HEK293T (cell line): Measurements from ENCODE around the gene SEMA4D.

Source experiments
- CTCF ChIA-PET: fragments of 350-600 bp; formaldehyde crosslinking; extraction: SDS; loops from one replicate; lab custom pipeline; 2021; ENCODE audit warnings: antibody characterized with exemption, inconsistent platforms; lab: Yijun Ruan, JAX
- POLR2A ChIA-PET: fragments of 350-600 bp; formaldehyde crosslinking; extraction: SDS; loops from one replicate; lab custom pipeline; 2020; ENCODE audit warnings: antibody characterized with exemption, inconsistent platforms; lab: Yijun Ruan, JAX
- DNase-seq: peaks from one replicate; pipeline ENCODE4 v3.0.0; 2012; ENCODE audit warnings: mixed read lengths; ENCODE audit errors: extremely low spot score
- ARNT ChIP-seq: fragments of 450-650 bp; IDR thresholded peaks from 2 replicates; pipeline ENCODE4 v1.6.1; 2017; ENCODE audit warnings: mild to moderate bottlenecking
- BHLHE40 ChIP-seq: fragments of 450-650 bp; IDR thresholded peaks from 2 replicates; pipeline ENCODE4 v1.6.1; 2016; ENCODE audit warnings: mild to moderate bottlenecking, moderate library complexity, borderline replicate concordance
- CTBP1 ChIP-seq: fragments of 450-650 bp; IDR thresholded peaks from 2 replicates; pipeline ENCODE4 v1.6.1; 2016; ENCODE audit warnings: borderline replicate concordance
- ELF4 ChIP-seq: fragments of 450-650 bp; IDR thresholded peaks from 2 replicates; pipeline ENCODE4 v1.6.1; 2017; ENCODE audit warnings: antibody characterized with exemption
- FOXA1 ChIP-seq: fragments of 450-650 bp; IDR thresholded peaks from 2 replicates; pipeline ENCODE4 v1.6.1; 2016; ENCODE audit warnings: mild to moderate bottlenecking
- FOXK2 ChIP-seq: fragments of 450-650 bp; IDR thresholded peaks from 2 replicates; pipeline ENCODE4 v1.6.1; 2016; ENCODE audit warnings: mild to moderate bottlenecking
- FOXM1 ChIP-seq: fragments of 450-650 bp; IDR thresholded peaks from 2 replicates; pipeline ENCODE4 v1.6.1; 2017; ENCODE audit warnings: mild to moderate bottlenecking, borderline replicate concordance
- HDGF ChIP-seq: fragments of 450-650 bp; IDR thresholded peaks from 2 replicates; pipeline ENCODE4 v1.6.1; 2017; ENCODE audit warnings: antibody characterized with exemption, borderline replicate concordance
- L3MBTL2 ChIP-seq: fragments of 450-650 bp; conservative IDR thresholded peaks from 2 replicates; pipeline ENCODE4 v1.6.1; 2016; ENCODE audit warnings: mild to moderate bottlenecking
- LEF1 ChIP-seq: fragments of 450-650 bp; IDR thresholded peaks from 2 replicates; pipeline ENCODE4 v1.6.1; 2017; ENCODE audit warnings: mild to moderate bottlenecking, borderline replicate concordance
- NFRKB ChIP-seq: fragments of 450-650 bp; IDR thresholded peaks from 2 replicates; pipeline ENCODE4 v1.6.1; 2016; ENCODE audit warnings: mild to moderate bottlenecking, moderate library complexity
- PKNOX1 ChIP-seq: fragments of 450-650 bp; IDR thresholded peaks from 2 replicates; pipeline ENCODE4 v1.6.1; 2016
- SP1 ChIP-seq: fragments of 450-650 bp; IDR thresholded peaks from 2 replicates; pipeline ENCODE4 v1.6.1; 2017
- SUZ12 ChIP-seq: fragments of 450-650 bp; IDR thresholded peaks from 2 replicates; pipeline ENCODE4 v1.6.1; 2016; ENCODE audit warnings: mild to moderate bottlenecking
- TARDBP ChIP-seq: fragments of 450-650 bp; IDR thresholded peaks from 2 replicates; pipeline ENCODE4 v1.6.1; 2016
- ZNF384 ChIP-seq: fragments of 450-650 bp; IDR thresholded peaks from 2 replicates; pipeline ENCODE4 v1.6.1; 2016

SEMA4D gene

DNA sequence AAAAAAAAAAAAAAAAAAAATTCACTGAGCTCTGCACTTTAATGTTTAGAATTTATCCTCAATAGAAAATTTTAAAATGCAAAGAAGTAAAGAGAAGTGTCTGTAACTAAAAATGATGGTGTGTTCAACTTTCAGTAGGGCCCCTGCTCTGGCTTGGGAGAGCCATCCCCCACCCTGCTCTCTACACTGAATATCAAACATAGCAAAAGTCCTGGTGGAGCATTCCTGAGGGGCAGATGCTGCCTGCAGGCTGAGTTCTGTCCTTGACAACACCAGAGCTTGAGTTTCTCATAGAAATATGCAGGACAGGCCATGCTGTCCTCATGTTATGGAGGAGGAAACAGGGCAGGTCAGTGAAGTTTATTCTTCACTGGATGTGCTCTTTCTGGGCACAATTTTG is 7.1 kb upstream of the SEMA4D start:
- ChIA-PET CTCF (no interaction called here), POLR2A (no interaction called here)
- no peak for TF ChIP-seq HDGF
- TF ChIP-seq LEF1: no peak
- TF ChIP-seq ELF4: no peak
- TF ChIP-seq FOXK2: no peak
- no peak for TF ChIP-seq ARNT
- no peak for TF ChIP-seq CTBP1
- no peak for TF ChIP-seq FOXA1
- no peak for TF ChIP-seq FOXM1
- TF ChIP-seq SP1: no peak
- TF ChIP-seq BHLHE40: no peak
- DNase-seq: no peak

DNA sequence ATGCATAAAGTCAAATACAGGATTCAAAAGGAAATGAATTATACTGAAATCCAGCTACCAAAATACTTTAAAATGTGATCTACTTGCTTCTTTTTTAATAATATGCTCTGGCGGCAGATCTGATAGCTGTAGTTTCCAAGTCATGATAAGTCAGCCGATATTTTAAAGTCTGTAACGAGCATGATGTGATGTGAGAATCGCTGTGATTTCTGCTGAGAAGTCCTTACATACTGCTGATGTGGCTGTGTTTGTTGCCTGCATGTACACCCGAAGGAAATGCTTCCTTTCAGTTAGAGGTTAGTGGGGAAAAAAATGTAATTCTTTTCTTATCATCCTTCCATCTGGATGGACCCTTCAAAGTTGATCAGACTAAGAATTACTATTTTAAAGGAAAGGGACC is 4.8 kb upstream of the SEMA4D start:
- ChIA-PET POLR2A (no interaction called here), CTCF (no interaction called here)
- no peak for TF ChIP-seq SP1
- no peak for TF ChIP-seq NFRKB
- TF ChIP-seq FOXK2: no peak
- no peak for TF ChIP-seq ZNF384
- no peak for TF ChIP-seq CTBP1
- TF ChIP-seq SUZ12: no peak
- DNase-seq: no peak

GRCh38 chr9:89502038-89502601 is 4.2 kb upstream of the SEMA4D start:
- POLR2A ChIA-PET: no interaction called here

GRCh38 chr9:89501311-89501898 is 3.5 kb upstream of the SEMA4D start:
- TF ChIP-seq PKNOX1 (no peak), FOXK2 (no peak), NFRKB (no peak), CTBP1 (no peak), ZNF384 (no peak), LEF1 (no peak), SP1 (no peak)
- ChIA-PET CTCF (no interaction called here), POLR2A (no interaction called here)
- DNase-seq: no peak

More at GRCh38 chr9:89502038-89502601, 4.2 kb upstream of the SEMA4D start:
- CTCF ChIA-PET: no interaction called here
- TF ChIP-seq SUZ12 (no peak), ARNT (no peak), L3MBTL2 (no peak), SP1 (no peak), FOXK2 (no peak)
- DNase-seq: no peak

GRCh38 chr9:89500008-89500407 is 2.1 kb upstream of the SEMA4D start:
- TF ChIP-seq TARDBP (no peak), PKNOX1 (no peak), SP1 (no peak), L3MBTL2 (no peak), FOXA1 (no peak), LEF1 (no peak), SUZ12 (no peak), ZNF384 (no peak), NFRKB (no peak), BHLHE40 (no peak), ELF4 (no peak), FOXM1 (no peak)
- ChIA-PET CTCF (no interaction called here), POLR2A (no interaction called here)

DNA sequence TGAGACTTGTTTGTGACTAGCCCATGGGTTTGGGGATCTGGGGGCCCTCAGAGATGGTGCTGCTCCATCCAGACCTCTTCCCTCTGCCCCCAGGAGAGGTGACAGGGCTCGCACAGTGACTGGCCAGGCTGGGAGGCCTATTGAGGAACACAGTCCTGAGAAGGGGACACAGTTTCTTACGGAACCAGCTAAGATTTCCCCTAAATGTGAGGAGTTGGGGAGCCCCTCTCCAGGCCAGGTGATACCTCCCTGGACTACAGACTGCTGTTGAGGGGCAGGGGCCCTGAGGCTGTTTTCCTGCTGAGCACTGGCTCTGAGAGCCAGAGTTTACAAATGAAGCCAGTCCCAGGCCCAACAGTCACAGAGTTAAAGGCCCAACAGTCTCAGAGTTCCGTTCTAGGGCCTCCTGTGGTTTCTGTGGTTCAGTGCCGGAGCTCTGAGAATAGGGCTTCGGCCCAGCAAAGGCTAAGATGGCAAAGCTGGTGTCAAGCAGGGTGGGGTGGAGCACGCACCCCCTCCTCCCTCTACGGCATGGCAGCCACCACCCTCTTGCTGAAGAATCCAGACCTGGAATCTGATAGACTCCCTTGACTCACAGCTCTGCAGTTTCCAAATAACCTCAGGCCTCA is 1.1 kb upstream of the SEMA4D start:
- TF ChIP-seq L3MBTL2 (no peak), LEF1 (no peak), TARDBP (no peak), SP1 (no peak), ZNF384 (no peak), CTBP1 (no peak), FOXM1 (no peak), NFRKB (no peak), SUZ12 (no peak), HDGF (no peak), FOXA1 (no peak), ELF4 (no peak), BHLHE40 (no peak), PKNOX1 (no peak)
- CTCF ChIA-PET: no interaction called here
- no peak for DNase-seq
- POLR2A ChIA-PET: no interaction called here

More at GRCh38 chr9:89500008-89500407, 2.1 kb upstream of the SEMA4D start:
- no peak for DNase-seq
